SHP77 treated with DMSO at 0.1 percent for 48 hours (cell line): Measurements from ENCODE around the gene DYSF.
"Not testable (repeated sequence)": the region's sequence is repeated elsewhere in the genome, so short reads cannot be mapped to it uniquely, and the experiment has no call there.

Source experiments
- DNase-seq: peaks from one replicate; lab custom pipeline; 2025; lab: John Stamatoyannopoulos, UW

Gene DYSF

DNA sequence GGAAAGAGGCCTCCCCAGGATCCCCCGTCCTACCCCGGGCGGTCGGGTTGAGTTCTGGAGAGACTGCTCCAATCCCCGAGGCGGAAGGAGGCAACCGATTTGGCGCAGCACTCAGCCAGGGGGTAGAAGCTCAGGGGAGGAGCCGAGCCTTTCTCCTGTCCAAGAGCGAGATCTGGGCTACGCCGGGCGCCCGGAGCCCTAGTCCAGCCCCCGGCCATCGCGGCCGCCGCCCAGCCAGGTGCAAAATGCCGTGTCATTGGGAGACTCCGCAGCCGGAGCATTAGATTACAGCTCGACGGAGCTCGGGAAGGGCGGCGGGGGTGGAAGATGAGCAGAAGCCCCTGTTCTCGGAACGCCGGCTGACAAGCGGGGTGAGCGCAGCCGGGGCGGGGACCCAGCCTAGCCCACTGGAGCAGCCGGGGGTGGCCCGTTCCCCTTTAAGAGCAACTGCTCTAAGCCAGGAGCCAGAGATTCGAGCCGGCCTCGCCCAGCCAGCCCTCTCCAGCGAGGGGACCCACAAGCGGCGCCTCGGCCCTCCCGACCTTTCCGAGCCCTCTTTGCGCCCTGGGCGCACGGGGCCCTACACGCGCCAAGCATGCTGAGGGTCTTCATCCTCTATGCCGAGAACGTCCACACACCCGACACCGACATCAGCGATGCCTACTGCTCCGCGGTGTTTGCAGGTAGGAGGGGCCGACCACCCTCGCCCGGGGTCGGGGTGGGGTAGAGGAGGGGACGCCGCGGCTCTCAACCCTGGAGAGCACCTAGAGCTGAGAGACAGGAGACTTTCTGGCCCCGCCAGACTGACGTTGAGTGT is at the start of gene DYSF:
TSS of gene DYSF (plus strand) at position 158 of the 817 bp plus-strand sequence.
- no peak for DNase-seq

DNA sequence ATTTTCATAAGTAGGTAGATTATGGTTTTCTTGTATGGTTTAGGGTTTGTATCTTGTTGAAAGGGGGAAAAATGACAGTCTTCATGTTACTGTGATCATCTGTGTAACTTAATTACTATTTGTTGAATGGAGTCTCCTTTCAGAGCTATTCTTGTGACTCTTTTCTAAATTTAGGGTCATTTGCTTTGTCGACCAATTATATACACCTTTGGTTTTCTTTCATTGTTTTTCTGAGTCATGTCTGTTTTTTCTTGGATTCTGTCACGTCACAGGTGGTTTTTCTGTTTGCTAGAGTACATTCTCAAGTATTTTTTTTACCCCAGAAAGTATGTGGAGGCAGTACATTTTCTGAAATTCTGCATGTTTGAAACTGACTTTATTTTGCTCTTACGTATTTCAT is 43.8 kb upstream of the DYSF start:
- no peak for DNase-seq

DNA sequence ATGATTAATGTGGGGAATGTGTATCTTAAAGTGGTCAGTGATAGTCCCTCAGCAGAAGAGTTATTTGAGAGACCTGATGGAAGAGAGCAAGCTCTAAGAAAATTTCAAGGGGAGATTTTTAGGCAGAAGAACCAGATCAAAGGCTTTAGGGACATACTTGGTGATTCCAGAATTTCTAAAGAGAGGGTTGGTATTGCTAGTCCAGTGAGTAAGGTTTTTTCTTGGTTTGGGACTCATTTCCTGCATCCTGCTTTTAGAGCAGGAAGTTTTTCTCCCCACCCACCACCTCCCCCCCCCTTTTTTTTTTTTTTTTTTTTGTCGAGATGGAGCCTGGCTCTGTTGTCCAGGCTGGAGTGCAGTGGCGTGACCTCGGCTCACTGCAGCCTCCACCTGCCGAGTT is 42.7 kb upstream of the DYSF start:
- DNase-seq, result no peak

DNA sequence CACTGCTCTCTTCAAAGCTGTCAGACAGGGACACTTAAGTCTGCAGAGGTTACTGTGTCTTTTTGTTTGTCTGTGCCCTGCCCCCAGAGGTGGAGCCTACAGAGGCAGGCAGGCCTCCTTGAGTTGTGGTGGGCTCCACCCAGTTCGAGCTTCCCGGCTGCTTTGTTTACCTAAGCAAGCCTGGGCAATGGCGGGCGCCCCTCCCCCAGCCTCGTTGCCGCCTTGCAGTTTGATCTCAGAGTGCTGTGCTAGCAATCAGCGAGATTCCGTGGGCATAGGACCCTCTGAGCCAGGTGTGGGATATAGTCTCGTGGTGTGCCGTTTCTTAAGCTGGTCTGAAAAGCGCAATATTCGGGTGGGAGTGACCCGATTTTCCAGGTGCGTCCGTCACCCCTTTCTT is 36.5 kb upstream of the DYSF start:
- DNase-seq, result not testable (repeated sequence)

DNA sequence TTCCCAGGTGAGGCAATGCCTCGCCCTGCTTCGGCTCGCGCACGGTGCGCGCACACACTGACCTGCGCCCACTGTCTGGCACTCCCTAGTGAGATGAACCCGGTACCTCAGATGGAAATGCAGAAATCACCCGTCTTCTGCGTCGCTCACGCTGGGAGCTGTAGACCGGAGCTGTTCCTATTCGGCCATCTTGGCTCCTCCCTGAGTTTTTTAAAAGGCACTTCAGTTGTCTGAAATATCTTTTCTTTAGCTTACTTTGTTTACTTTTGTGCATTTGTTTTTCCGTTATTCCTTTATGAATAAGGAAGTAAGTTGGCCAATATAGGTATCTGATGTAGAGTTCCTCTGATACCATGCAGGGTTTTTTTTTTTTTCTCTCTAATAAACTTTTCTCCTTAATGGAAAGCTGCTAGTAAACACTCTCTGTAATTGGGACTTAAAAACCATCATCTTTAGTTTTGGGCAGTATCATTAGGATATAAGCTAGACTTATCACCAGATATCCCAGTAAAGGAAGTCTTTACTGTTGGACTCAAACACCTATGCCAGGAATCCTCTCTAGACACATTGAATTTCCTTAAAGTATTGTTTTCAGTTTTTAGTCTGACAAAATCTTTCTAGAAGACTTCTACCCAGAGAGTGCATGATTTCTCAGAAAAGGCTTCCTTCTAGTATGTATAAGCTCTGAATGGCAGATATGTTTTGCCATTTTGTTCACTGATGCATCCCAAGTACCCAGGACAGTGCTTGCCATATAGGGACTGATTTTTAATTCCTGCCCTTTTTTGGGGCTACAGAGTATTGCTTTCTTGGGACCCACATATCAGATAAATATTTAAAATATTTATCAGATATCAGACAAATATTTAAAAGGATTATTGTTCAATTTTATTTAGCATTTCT is 35.8 kb upstream of the DYSF start:
- no peak for DNase-seq

DNA sequence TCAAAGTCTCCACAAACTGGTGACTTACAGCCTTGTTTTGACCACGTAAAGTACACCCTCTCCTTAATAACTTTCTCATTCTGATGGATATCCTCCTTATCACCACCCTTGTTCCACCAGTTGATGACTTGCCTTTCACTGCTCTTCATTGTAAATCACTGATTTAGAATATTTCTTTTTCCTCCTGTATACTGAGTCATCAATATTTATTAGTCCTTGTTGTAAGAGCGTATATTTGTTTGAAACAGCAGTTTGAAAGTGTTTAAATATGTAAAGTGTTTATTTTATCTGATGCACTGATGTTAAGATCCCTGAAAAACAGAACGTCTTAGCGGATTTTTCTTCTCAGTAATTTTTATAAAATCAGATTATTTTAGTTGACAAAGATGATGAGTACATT is 34.2 kb upstream of the DYSF start:
- DNase-seq, result no peak

DNA sequence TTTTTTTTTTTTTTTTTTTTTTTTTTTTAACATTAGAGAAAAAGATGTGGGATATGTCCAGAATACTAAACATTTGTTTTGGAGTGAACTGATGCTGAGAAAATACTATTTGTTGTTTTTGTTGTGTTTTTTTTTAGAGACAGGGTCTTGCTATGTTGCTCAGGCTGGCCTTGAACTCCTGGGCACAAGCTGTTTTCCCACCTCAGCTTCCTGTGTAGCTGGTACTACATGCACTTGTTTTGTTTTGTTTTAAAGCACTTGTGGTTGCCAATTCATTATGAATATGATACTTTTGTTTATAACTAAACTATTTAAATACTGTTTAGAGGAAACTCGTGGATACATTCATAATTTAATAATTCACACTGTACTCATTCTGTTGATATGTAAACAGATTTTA is 33.4 kb upstream of the DYSF start:
- no peak for DNase-seq

DNA sequence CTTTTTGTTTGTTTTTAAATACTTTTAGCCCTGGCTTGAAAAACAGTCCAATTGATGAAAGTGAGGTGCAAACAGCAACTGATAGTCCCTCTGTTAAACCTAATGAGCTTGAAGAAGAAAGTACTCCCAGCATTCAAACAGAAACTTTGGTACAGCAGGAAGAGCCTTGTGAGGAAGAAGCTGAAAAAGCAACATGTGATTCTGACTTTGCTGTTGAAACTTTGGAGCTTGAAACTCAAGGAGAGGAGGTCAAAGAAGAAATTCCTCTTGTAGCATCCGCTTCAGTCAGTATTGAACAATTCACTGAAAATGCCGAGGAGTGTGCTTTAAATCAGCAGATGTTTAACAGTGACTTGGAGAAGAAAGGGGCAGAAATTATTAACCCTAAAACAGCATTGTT is 30.6 kb upstream of the DYSF start:
- no peak for DNase-seq

DNA sequence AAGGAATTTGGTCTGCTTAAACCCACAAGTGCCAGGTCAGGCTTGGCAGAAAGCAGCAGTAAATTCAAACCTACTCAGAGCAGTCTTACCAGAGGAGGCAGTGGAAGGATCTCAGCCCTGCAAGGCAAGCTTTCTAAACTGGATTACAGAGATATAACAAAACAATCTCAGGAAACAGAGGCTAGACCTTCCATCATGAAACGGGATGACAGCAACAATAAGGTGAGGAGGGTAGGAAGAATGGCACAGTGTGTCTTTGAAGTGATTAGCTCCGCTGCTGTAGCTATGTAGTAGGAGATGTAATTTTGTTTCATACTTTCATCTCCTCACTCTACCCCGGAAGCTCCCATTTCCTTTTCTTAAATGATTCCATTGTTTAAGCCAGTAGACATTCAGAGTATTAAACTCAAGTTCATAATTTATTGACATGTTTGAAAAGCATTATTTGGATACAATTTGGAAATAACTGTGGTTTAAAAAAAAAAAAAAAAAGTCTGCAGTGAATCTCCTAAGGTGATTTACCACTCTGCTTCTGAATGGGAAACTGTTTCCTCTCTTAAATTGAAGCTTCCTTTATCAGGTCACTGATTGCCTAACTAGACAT is 29.4 kb upstream of the DYSF start:
- DNase-seq, result no peak

DNA sequence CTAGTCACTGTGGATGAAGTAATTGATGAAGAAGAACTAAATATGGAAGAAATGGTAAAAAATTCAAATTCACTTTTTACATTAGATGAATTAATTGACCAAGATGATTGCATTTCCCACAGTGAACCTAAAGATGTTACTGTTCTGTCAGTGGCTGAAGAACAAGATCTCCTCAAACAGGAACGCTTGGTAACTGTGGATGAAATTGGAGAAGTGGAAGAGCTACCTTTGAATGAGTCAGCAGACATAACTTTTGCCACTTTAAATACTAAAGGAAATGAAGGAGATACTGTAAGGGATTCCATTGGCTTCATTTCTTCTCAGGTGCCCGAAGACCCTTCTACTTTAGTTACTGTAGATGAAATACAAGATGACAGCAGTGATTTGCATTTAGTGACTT is 26.6 kb upstream of the DYSF start:
- DNase-seq, result no peak

DNA sequence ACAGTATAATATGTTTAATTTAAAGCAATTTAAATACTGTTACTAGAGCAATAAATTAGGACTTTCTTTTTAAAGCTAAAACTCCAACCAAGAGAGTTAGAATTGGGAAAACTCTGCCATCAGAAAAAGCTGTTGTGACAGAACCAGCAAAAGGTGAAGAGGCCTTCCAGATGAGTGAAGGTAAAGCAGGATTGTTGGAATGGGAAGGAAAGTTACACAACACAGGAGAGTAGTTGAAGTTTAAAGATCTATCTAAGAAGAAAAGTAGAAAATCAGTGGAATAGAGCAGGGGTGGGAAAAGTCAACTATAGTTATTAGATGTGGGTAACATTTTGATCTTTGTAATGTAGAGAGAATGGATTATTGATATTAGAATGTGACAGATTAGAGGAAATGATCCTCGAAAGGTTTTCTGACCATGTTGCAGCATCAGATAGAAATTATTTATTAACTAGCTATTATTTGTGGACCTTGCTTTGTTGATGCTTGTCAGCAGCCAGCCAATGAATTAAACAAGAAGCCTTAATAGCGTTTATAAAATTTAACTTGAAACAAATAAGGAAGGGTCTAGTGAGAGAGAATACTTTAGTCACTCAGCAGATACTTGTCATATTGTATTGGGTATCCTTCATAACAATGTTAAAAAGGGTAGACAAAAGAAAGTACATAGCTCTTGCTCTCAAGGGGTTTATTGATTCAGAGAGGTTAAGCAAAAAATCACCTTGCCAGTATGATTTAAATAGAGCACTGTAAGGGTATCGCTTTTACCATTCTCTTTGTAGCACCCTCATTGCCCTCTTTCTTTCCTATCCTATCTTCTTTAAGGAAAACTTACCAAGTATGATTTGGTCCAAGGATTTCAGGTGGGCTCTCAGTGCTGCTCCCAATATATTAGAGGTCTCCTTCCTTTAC is 24.6 kb upstream of the DYSF start:
- DNase-seq, result no peak

DNA sequence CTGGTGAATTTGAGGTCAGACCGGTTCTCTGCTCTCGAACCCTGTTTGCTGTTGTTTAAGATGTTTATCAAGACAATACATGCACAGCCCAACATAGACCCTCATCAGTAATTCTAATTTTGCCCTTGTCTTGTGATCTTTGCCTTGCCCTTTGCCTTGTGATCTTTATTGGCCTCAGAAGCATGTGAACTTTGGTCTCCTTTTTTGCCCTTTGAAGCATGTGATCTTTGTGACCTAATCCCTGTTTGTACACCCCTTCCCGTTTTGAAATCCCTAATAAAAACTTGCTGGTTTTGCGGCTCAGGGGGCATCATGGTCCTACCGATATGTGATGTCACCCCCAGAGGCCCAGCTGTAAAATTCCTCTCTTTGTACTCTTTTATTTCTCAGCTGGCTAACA is 8.2 kb upstream of the DYSF start:
- not testable (repeated sequence) for DNase-seq

DNA sequence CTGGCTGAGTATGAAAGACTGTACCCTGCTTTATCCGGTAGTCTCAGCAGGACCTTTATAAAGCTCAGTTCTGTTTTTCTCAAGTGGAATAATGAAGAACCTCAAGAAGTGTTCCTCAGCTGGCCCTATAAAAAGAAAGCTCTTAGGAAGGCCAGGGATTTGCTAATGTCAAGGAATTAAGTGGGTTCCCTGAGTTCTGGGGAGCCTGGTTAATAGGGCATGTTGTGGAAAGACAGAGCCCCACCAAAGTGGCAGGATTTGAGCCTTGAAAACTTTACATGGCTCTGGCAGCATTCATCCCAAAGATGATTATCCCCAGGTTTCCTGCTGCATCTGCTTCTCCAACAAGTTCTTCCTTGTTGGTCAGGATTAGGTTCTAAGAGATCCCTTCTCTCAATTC is 6.9 kb upstream of the DYSF start:
- no peak for DNase-seq

DNA sequence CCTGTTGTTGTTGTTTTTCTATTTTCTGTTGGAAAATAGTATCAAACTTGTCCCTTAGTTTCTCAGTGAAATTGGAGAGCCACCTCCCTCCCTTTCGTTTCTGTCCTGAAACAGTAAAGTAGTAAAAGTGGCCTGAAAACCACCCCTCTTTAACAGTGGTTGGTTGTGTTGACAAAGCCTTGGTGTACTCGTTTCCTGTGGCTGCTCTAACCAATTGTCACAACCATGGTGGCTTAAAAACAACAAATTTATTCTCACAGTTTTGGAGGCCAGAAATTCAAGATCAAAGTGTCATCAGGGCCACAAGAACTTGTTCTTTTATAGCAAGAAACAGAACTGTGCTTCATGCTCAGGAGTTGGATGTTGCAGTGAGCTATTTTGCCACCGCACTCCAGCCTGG is 4.0 kb upstream of the DYSF start:
- DNase-seq, result no peak

DNA sequence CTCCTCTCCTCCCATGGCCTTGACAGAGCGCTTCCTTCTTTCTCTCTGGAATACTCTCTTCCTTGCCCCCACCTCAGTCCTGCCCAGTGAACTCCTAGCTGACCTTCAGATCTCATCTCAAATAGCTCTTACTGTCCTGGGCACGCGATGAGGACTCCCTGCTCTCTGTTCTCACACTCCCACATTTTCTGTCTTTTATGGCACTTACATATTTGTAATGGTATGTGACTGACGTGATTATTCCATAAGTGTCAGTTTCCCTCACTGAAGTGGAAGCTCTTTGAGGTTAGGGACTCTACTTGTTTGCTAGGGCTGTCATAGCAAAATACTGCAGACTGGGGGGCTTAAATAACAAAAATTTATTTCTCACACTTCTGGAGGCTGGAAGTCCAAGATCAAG is 1.7 kb upstream of the DYSF start:
- no peak for DNase-seq

DNA sequence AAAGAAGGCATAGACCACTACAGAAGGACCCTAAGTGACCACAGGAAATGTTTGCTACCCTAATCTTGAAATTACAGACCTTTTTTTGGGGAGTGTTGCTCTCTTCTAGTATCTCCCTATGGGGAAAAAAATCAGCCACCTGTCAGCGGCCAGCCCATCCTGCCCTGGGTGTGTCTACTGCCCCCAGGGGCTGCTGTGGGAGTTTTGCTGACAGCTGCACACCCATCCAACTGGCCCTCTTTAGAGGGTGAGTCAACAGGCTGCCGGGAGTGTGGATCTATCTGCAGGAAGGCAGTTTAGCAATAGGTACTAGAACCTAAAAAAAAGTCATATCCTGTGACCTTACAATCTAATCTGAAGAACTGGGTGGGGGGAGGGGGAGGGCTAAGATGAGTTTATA is 796 bp upstream of the DYSF start:
- DNase-seq, result no peak

DNA sequence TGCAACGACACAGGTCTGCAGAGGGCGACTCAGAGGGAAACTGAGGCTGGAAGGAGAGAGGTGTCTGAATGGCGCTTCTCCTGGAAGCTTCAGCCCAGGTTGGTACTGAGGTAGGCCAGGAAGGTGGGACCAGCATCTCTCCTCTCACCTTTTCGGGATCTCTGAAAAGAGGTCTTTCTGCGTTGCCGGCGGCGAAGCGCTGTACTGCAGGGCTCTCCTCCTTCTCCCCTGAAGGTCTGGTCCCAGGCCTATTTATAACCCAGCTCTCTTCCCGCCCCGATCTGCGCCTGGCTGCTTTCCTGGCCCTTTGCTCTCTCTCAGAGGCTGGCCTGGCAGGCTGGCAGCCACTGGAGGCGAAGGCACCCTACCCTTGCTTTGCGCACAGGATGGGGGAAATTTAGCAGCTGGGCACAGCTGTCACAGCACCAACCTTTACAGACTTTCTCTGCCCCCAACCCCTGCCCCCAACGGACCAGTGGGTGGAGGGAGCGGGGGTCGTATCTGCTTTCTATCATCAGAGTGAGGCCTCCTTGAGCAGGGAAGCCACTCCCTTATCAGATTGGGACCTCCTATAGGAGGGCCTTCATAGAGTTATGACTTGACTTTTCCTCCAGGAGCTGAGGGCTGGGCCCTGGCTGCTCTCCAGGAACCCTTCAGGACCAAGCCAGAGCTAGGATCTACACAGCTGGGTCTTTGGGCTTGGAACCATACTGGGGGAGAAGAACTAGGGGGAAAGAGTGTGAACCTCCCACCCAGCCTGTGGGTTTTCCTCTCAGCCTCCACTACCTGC is 1.1 kb downstream of the DYSF start:
- no peak for DNase-seq

DNA sequence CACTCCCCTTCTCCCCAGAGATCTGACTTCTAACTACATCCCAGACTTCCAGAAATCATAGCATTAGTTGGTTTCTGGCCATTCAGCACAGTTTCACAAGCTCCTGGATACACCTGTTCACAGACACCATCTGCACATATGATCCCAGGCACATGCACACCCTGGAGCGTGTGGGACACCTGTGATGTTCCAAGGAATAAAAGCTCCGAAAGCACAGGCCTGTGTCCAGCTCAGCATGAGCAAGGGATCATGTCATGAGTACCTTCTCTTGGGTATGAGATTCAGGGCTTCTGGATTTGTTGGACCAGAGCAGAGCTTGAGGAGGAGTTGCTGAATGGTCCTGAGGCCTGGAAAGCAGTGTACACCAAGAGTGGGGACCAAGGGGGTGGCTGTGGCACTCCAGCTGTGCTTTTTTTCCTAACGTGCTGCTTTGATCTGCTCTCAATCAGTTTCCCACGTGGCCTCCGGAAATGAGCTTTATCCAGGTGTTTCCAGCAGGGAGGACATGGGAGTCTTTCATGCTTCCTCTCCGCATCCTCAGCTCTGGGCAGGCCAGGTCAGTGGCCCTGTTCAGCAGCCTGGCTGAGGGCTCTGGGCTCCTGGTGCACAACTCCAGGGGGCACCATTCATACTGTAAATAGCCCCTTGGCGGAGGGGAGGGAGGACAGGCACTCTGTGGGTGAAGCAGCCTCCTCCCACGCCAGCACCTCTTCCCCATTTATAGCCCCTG is 1.8 kb downstream of the DYSF start:
- DNase-seq, result no peak

DNA sequence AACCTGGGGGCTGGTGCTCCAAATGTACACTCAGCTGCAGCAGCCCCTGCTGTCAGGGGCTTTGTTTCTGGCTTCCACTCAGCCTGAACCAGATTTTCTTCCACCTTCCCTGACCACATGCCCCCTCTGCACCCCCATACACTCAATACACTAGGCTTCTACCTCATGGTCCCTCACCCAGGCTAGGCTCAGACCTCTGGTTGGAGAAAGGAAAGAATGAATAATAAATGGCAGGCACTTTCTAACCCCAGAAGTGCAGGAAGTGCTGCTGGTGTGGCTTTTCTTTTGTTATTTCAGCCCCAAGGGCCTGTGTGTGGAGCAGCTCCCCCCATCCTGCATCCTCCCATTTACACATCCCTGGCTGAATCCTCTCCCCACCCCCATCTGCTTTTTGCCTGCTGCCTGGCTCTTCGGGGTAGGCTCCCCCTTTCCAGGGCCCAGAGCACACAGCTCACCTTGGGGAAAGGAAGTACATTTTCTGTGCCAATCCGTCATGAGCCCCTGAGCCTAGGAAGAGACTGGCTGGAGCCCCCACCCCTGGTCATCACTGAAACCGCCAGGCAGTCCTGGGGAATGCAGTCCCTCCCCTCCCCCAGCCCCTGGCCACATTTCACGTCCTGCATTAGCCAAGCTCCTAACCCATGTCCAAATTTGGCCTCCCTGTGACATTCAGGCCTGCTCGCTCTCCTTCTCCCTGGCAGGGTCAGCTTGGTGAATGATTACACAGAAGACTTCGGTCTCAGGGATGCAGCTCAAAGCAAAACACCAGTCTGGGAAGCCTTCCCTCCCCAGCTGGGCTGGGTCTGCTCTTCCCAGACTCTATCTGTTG is 2.6 kb downstream of the DYSF start:
- DNase-seq, result no peak
